Natural killer cell (primary cell): ENCODE data around the gene CMTM2. TPM values are rescaled to one million over a fixed set of nuclear protein-coding genes. Genes with fewer than 3 reads are reported as not detected.

ENCODE experiments used
- ATAC-seq, 3 donors: fragments of 150-1000 bp in 2 of 3; fragments of 200-7000 bp in 1 of 3; cut with Tn5 transposase; 1 replicate in 1 of 3; 2 replicates in 2 of 3; pipeline ENCODE4 v1.10.0; 2021; ENCODE audit warnings: mild to moderate bottlenecking in 2 of 3, moderate library complexity in 2 of 3
- DNase-seq, 2 donors: peaks; one replicate each; pipeline versions ENCODE4 v3.0.0 to v3.0.0-alpha.2; 2013 to 2021; ENCODE audit warnings: mixed read lengths in 1 of 2
- H3K27ac ChIP-seq: one replicate; pipeline ENCODE4 v1.5.1; 2013; ENCODE audit warnings: mild to moderate bottlenecking, low read length
- H3K27me3 ChIP-seq: one replicate; pipeline ENCODE4 v1.6.1; 2013; ENCODE audit warnings: low read length; ENCODE audit not compliant: control insufficient read depth, insufficient read depth
- H3K36me3 ChIP-seq: one replicate; pipeline ENCODE4 v1.6.1; 2013; ENCODE audit warnings: low read length; ENCODE audit not compliant: control insufficient read depth, insufficient read depth
- H3K4me1 ChIP-seq: one replicate; pipeline ENCODE4 v1.6.1; 2013; ENCODE audit warnings: low read length; ENCODE audit not compliant: control insufficient read depth, insufficient read depth
- H3K4me3 ChIP-seq: one replicate; pipeline ENCODE4 v1.5.1; 2013; ENCODE audit warnings: low read length
- H3K9me3 ChIP-seq: one replicate; pipeline ENCODE4 v1.6.1; 2013; ENCODE audit warnings: low read length; ENCODE audit not compliant: control insufficient read depth, insufficient read depth
- H3K27ac Mint-ChIP-seq, 2 donors: one replicate each; pipeline ENCODE4 v1.8.0; 2022; ENCODE audit warnings: mild to moderate bottlenecking in 2 of 2, mixed read lengths in 2 of 2, moderate library complexity in 1 of 2
- H3K27me3 Mint-ChIP-seq, 2 donors: one replicate each; pipeline ENCODE4 v1.8.0; 2022; ENCODE audit warnings: low read depth in 2 of 2, mixed read lengths in 2 of 2
- H3K36me3 Mint-ChIP-seq: one replicate; pipeline ENCODE4 v1.8.0; 2022; ENCODE audit warnings: mixed read lengths
- H3K4me1 Mint-ChIP-seq, 2 donors: one replicate each; pipeline ENCODE4 v1.8.0; 2022; ENCODE audit warnings: mixed read lengths in 2 of 2
- H3K4me3 Mint-ChIP-seq: one replicate; pipeline ENCODE4 v1.8.0; 2022; ENCODE audit warnings: mild to moderate bottlenecking, moderate library complexity, mixed read lengths
- H3K9me3 Mint-ChIP-seq, 2 donors: one replicate each; pipeline ENCODE4 v1.8.0; 2022; ENCODE audit warnings: mixed read lengths in 2 of 2
- CTCF ChIP-seq: fragments of 200-600 bp; IDR thresholded peaks from one replicate; pipeline ENCODE4 v1.8.0; 2022; ENCODE audit warnings: antibody characterized with exemption
- WGBS: methylation state at CpG from one replicate; pipeline ENCODE4 v1.1.7; 2013; ENCODE audit warnings: missing lambda C conversion rate; ENCODE audit not compliant: insufficient coverage; 5-methylcytosine and 5-hydroxymethylcytosine counted together
- intact Hi-C: fragments of 100-400 bp; cut with micrococcal nuclease; formaldehyde crosslinking; loops from one replicate; pipeline ENCODE4 v1.14.2; 2022
- total RNA-seq, 4 donors: library from RNA; stranded (reverse); fragments of 120-200 nt in 1 of 4; gene quantifications; one replicate each; pipeline versions ENCODE4 v1.2.3 to v1.2.4, GENCODE V29; 2013 to 2022

The CMTM2 gene
- total RNA-seq, 3 donors from 2014 or later (not counting 1 experiment from before 2014, with no cell fraction given), result 0.61 to 1.6 (median 0.82) TPM

DNA sequence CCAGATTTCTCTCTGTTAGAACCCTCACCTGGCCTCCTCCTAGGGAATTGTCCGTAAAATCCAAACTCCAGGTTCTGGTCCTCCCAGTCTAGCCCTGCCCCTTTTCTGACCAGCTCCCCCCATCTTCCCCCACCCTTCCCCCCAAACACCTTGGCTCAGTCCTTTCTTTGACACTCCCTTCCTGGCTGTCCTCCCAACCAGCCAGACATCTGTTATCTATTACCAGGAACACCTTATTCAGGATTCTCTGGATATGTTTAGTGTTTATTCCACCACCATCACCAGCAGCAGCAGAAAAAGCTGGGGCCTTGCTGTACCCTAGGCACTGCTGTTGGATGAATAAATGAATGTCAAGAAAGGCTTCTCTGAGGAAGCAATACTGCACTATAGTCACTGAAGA is 21.2 kb downstream of the CMTM2 start:
- Mint-ChIP-seq H3K27me3 (no peaks in the 10 kb centered on the region), H3K9me3 (no peaks in the 10 kb centered on the region), H3K4me3 (no peak overlapping the region), H3K27ac (no peak overlapping the region), H3K4me1 (peaks cover 15 to 16% of the 10 kb centered on the region in 2 donors), H3K36me3 (no peaks in the 10 kb centered on the region)
- H3K9me3 ChIP-seq, result peaks cover 9% of the 10 kb centered on the region
- ATAC-seq, result no peak
- DNase-seq, result no peak
- peaks cover 16% of the 10 kb centered on the region for H3K4me1 ChIP-seq
- TF ChIP-seq CTCF, result no peak
- intact Hi-C loops, result loop anchor here (5.0 to 10.0 kb wide), 2 partner anchors 48 to 274 kb away; partner anchors contain the start of genes CKLF and TK2
- H3K4me3 ChIP-seq, result no peak overlapping the region
- 100% methylated on average over 1 of the region's 1 CpG for WGBS
- H3K36me3 ChIP-seq, result no peaks in the 10 kb centered on the region
- H3K27me3 ChIP-seq, result no peaks in the 10 kb centered on the region
- no peak overlapping the region for H3K27ac ChIP-seq

- H3K4me1 Mint-ChIP-seq, result peaks cover 22 to 24% of the 10 kb centered on the region in 2 donors
- H3K36me3 ChIP-seq, result no peaks in the 10 kb centered on the region
These were observed 22.2 kb downstream of the CMTM2 start for GRCh38 chr16:66601471-66601870.

DNA sequence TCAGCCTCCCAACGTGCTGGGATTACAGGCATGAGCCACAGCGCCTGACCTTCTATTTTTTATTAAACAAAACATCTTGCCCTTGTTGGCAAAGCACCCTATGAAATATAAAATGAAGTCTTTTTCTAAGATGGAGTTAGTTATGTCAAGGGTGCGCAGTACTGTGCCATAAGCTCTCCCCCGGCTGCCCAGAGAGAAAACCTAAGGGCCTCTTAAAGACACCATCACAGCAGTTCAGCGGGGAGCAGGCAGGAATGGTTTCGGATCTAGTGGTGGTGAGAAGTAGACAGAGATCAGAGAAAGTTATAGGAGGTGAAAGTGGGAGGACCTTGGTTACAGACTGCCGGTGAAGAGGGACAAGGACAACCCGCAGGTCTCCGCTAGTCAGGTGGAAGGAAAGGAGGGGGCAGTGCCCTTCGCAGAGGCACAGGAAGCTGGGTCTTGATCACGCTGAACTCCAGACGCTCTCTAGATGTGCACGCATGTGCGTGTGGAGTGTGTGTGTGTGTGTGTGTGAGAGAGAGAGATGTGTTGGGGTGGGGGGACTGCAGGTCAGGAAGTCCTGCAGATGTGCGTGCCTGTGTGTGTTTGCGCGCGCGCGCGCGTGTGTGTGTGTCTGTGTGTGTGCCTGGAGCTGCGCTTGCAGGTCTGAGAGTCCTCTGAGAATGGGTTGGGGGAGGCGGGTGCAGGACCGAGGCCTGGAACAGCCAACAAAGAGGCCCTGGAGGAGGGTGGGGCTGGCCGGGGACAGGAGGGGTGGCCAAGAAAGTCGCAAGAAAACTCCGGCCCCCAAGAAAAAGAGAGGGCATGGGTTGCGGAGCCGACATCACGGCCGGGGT is 24.5 kb downstream of the CMTM2 start:
- 6% methylated on average over 31 of the region's 32 CpGs for WGBS
- Histone ChIP-seq H3K36me3 (peaks cover 2% of the 10 kb centered on the region), H3K9me3 (peaks cover 9% of the 10 kb centered on the region), H3K4me1 (peaks cover 48% of the 10 kb centered on the region), H3K27me3 (no peaks in the 10 kb centered on the region), H3K4me3 (peak overlapping the region; percentile 88), H3K27ac (peak overlapping the region; percentile 69)
- no peaks in the 10 kb centered on the region for H3K36me3 Mint-ChIP-seq
- intact Hi-C loops, result loop anchor here (1.0 to 10.0 kb wide), 3 partner anchors 51 to 271 kb away; partner anchors contain the start of genes CKLF and TK2
- peak overlapping the region; percentile 88 for H3K4me3 Mint-ChIP-seq
- H3K9me3 Mint-ChIP-seq, result no peaks in the 10 kb centered on the region
- peaks cover 29 to 42% of the 10 kb centered on the region in 2 donors for H3K4me1 Mint-ChIP-seq
- ATAC-seq (peak; percentile 58 to 79 (median 65)), DNase-seq (peak; percentile 45 to 91)
- no peak for TF ChIP-seq CTCF
- no peaks in the 10 kb centered on the region for H3K27me3 Mint-ChIP-seq
- H3K27ac Mint-ChIP-seq, result peak overlapping the region; percentile 81 to 93

More at GRCh38 chr16:66601471-66601870, 22.2 kb downstream of the CMTM2 start:
- Histone ChIP-seq H3K9me3 (peaks cover 9% of the 10 kb centered on the region), H3K4me3 (no peak overlapping the region), H3K4me1 (peaks cover 26% of the 10 kb centered on the region), H3K27me3 (no peaks in the 10 kb centered on the region), H3K27ac (no peak overlapping the region)
- ATAC-seq (no peak), DNase-seq (no peak)
- H3K27me3 Mint-ChIP-seq, result no peaks in the 10 kb centered on the region
- WGBS, result 88% methylated on average over 5 of the region's 5 CpGs
- no peaks in the 10 kb centered on the region for H3K36me3 Mint-ChIP-seq
- intact Hi-C loops, result loop anchor here (5.0 to 10.0 kb wide), 2 partner anchors 49 to 273 kb away; partner anchors contain the start of genes CKLF and TK2
- no peak overlapping the region for H3K4me3 Mint-ChIP-seq
- no peak overlapping the region for H3K27ac Mint-ChIP-seq
- TF ChIP-seq CTCF, result no peak
- no peaks in the 10 kb centered on the region for H3K9me3 Mint-ChIP-seq
